Measurements from ENCODE around the gene CCDC197.

- TF ChIP-seq POLR2A (IDR thresholded peaks at IDR 0.05) (no peak), CTCF (IDR thresholded peaks at IDR 0.05) (no peak)
Measured at GRCh38 chr14:93957751-93958566, 39.1 kb upstream of the CCDC197 start.

Data from ovary (tissue), 3 donors.